ENCODE measurements around the gene TSPAN32. TPM values are rescaled to one million over a fixed set of nuclear protein-coding genes. Genes with fewer than 3 reads are reported as not detected.
A peak's percentile ranks its signal among the peaks of the same experiment; 100 is the strongest.

TSPAN32 gene
- total RNA-seq, 3 donors from 2014 or later (not counting 1 experiment from before 2014, with no cell fraction given): 268 to 327 (median 299) TPM

DNA sequence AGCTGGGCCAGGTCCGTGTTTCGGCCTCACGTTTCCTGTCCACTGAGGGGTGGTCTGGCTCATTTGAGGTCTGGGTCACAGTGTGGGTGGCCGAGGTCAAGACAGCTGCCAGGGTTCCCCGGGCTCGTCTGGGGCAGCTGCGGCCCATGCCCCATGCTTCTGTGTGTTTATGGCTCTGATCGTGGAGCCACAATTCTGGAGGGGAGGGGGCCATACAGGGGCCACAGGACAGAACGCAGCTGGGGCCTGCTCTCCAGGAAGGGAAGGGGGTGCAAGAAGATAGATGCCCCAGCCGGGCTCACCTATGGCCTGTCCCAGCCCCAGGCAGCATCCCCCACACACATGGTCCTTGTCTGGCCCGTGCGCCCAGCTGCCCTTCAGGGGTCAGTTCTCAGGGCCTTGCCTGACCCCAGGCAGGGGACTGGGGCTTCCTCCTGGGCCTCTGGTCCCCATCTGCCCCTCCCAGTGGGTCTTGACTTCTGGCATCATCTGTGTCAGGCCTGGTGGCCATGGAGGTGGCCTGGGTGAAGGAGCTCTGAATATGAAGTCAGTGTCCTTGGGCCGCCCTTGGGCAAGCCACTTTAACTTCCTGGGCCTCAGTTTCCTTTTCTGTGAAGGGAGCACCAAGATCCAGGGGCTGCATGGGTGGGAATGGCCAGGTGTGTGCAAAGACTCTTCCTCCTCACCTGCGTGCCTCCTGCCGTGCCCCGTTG is 8.4 kb downstream of the TSPAN32 start:
- Mint-ChIP-seq H3K4me1 (peaks cover 11 to 55% of the 10 kb centered on the region in 2 donors), H3K9me3 (no peaks in the 10 kb centered on the region), H3K36me3 (no peaks in the 10 kb centered on the region), H3K27me3 (ENCODE audit: low read depth in 2 of 2) (no peaks in the 10 kb centered on the region), H3K27ac (peak overlapping the region in 1 of 2 donors; percentile 82), H3K4me3 (no peak overlapping the region)
- TF ChIP-seq, protein P1, sequence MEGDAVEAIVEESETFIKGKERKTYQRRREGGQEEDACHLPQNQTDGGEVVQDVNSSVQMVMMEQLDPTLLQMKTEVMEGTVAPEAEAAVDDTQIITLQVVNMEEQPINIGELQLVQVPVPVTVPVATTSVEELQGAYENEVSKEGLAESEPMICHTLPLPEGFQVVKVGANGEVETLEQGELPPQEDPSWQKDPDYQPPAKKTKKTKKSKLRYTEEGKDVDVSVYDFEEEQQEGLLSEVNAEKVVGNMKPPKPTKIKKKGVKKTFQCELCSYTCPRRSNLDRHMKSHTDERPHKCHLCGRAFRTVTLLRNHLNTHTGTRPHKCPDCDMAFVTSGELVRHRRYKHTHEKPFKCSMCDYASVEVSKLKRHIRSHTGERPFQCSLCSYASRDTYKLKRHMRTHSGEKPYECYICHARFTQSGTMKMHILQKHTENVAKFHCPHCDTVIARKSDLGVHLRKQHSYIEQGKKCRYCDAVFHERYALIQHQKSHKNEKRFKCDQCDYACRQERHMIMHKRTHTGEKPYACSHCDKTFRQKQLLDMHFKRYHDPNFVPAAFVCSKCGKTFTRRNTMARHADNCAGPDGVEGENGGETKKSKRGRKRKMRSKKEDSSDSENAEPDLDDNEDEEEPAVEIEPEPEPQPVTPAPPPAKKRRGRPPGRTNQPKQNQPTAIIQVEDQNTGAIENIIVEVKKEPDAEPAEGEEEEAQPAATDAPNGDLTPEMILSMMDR (IDR thresholded peaks at IDR 0.05): no peak
- 84% methylated on average over 16 of the region's 16 CpGs for WGBS (ENCODE audit: insufficient coverage)
- Histone ChIP-seq H3K36me3 (ENCODE audit: control insufficient read depth, insufficient read depth, low read length) (peaks cover under 1% of the 10 kb centered on the region), H3K4me1 (ENCODE audit: control insufficient read depth, insufficient read depth, low read length) (peaks cover 59% of the 10 kb centered on the region), H3K27ac (ENCODE audit: low read length) (no peak overlapping the region), H3K27me3 (ENCODE audit: control insufficient read depth, insufficient read depth, low read length) (no peaks in the 10 kb centered on the region), H3K9me3 (ENCODE audit: control insufficient read depth, insufficient read depth, low read length) (no peaks in the 10 kb centered on the region), H3K4me3 (ENCODE audit: low read length) (no peak overlapping the region)
- DNase-seq (no peak), ATAC-seq (no peak)
- intact Hi-C loops (cut with micrococcal nuclease): no loop called here

GRCh38 chr11:2310786-2311352 is 9.1 kb downstream of the TSPAN32 start:
- Mint-ChIP-seq H3K27ac (peak overlapping the region in 1 of 2 donors; percentile 82), H3K27me3 (ENCODE audit: low read depth in 2 of 2) (no peaks in the 10 kb centered on the region), H3K36me3 (no peaks in the 10 kb centered on the region), H3K4me1 (peaks cover 7 to 49% of the 10 kb centered on the region in 2 donors), H3K9me3 (no peaks in the 10 kb centered on the region), H3K4me3 (no peak overlapping the region)
- H3K4me1 ChIP-seq (ENCODE audit: control insufficient read depth, insufficient read depth, low read length): peaks cover 59% of the 10 kb centered on the region
- WGBS (ENCODE audit: insufficient coverage): 94% methylated on average over 16 of the region's 16 CpGs
- ATAC-seq (no peak), DNase-seq (no peak)
- H3K9me3 ChIP-seq (ENCODE audit: control insufficient read depth, insufficient read depth, low read length): no peaks in the 10 kb centered on the region
- no peak overlapping the region for H3K4me3 ChIP-seq (ENCODE audit: low read length)
- no peaks in the 10 kb centered on the region for H3K36me3 ChIP-seq (ENCODE audit: control insufficient read depth, insufficient read depth, low read length)
- TF ChIP-seq, protein P1 (IDR thresholded peaks at IDR 0.05): no peak
- intact Hi-C loops (cut with micrococcal nuclease): no loop called here
- H3K27ac ChIP-seq (ENCODE audit: low read length): no peak overlapping the region
- no peaks in the 10 kb centered on the region for H3K27me3 ChIP-seq (ENCODE audit: control insufficient read depth, insufficient read depth, low read length)

DNA sequence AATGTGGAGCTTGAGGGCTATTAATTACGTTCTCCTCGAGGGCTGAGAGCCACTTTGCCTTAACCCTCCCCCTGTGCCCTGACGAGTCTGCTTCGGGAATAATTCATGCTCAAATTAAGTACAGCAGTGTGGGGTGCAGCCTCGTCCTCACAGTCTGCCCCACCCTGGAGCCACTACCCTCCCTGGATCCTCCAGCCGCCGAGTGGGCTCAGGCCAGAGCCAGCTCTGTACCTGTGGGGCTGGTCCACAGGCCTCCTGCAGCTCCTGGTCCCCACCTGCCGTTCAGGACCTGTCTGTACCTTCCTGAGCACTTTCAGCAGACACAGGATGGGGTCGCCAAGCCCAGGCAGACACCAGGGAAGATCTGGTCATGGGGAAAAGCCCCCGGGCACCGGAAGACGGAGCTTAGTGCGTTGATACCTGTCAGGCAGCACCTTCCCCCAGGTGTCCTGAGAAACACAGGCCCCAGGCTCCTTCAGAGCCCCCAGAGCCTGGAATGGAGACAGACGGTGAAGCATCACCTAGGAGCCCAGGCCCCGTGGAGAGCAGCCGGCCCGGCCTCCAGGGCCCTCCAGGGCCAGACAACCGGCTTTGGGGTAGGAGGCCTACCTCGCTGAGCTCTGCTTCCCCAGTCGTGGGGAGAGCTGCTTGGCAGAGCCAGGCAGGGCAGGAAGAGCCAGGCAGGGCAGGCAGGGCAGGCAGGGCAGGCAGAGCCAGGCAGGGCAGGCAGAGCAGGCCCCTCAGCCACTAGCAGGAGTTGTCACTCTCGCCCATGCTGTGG is 9.7 kb downstream of the TSPAN32 start:
- Mint-ChIP-seq H3K4me3 (no peak overlapping the region), H3K27me3 (ENCODE audit: low read depth in 2 of 2) (no peaks in the 10 kb centered on the region), H3K4me1 (peaks cover under 1 to 48% of the 10 kb centered on the region in 2 donors), H3K27ac (peak overlapping the region in 1 of 2 donors; percentile 82), H3K36me3 (no peaks in the 10 kb centered on the region), H3K9me3 (no peaks in the 10 kb centered on the region)
- 89% methylated on average over 21 of the region's 21 CpGs for WGBS (ENCODE audit: insufficient coverage)
- H3K36me3 ChIP-seq (ENCODE audit: control insufficient read depth, insufficient read depth, low read length): no peaks in the 10 kb centered on the region
- no peaks in the 10 kb centered on the region for H3K27me3 ChIP-seq (ENCODE audit: control insufficient read depth, insufficient read depth, low read length)
- H3K9me3 ChIP-seq (ENCODE audit: control insufficient read depth, insufficient read depth, low read length): no peaks in the 10 kb centered on the region
- intact Hi-C loops (cut with micrococcal nuclease): no loop called here
- no peak for DNase-seq
- no peak overlapping the region for H3K27ac ChIP-seq (ENCODE audit: low read length)
- peaks cover 59% of the 10 kb centered on the region for H3K4me1 ChIP-seq (ENCODE audit: control insufficient read depth, insufficient read depth, low read length)
- TF ChIP-seq, protein P1 (IDR thresholded peaks at IDR 0.05): no peak
- no peak overlapping the region for H3K4me3 ChIP-seq (ENCODE audit: low read length)
- ATAC-seq: no peak
